Smooth muscle cell (in vitro differentiated cells): ENCODE results near the gene RSBN1. TPM values are rescaled to one million over a fixed set of nuclear protein-coding genes. Genes with fewer than 3 reads are reported as not detected.

Experiments
- DNase-seq: peaks from one replicate; lab custom pipeline; 2025; ENCODE audit not compliant: unreplicated experiment; lab: John Stamatoyannopoulos, UW
- H2AFZ ChIP-seq: fragments of 200-600 bp; sonication (generic); 2 replicates; pipeline ENCODE4 v1.6.0; 2016; ENCODE audit warnings: antibody characterized with exemption, low read depth, mild to moderate bottlenecking
- H3F3A ChIP-seq: fragments of 200-600 bp; sonication (generic); 2 replicates; pipeline ENCODE4 v1.6.0; 2017; ENCODE audit warnings: antibody characterized with exemption, low read depth
- H3K27ac ChIP-seq: fragments of 200-600 bp; sonication (generic); 2 replicates; pipeline ENCODE4 v1.5.1; 2016; ENCODE audit warnings: low read depth, mild to moderate bottlenecking
- H3K27me3 ChIP-seq: fragments of 200-600 bp; sonication (generic); 2 replicates; pipeline ENCODE4 v1.6.1; 2016; ENCODE audit warnings: low read depth, mild to moderate bottlenecking
- H3K36me3 ChIP-seq: fragments of 200-600 bp; sonication (generic); 2 replicates; pipeline ENCODE4 v1.5.1; 2016; ENCODE audit warnings: low read depth
- H3K4me1 ChIP-seq: fragments of 200-600 bp; sonication (generic); 2 replicates; pipeline ENCODE4 v1.5.1; 2016; ENCODE audit warnings: low read depth
- H3K4me2 ChIP-seq: fragments of 200-600 bp; sonication (generic); 2 replicates; pipeline ENCODE4 v1.6.0; 2016; ENCODE audit warnings: mild to moderate bottlenecking
- H3K4me3 ChIP-seq: fragments of 200-600 bp; sonication (generic); 2 replicates; pipeline ENCODE4 v1.5.1; 2016; ENCODE audit warnings: mild to moderate bottlenecking
- H3K79me2 ChIP-seq: fragments of 200-600 bp; sonication (generic); 2 replicates; pipeline ENCODE4 v1.6.0; 2016; ENCODE audit warnings: low read depth, mild to moderate bottlenecking
- H3K9ac ChIP-seq: fragments of 200-600 bp; sonication (generic); 2 replicates; pipeline ENCODE4 v1.6.0; 2016; ENCODE audit warnings: low read depth
- H3K9me3 ChIP-seq: fragments of 200-600 bp; sonication (generic); replicated peaks from 2 replicates; pipeline ENCODE4 v1.5.1; 2016; ENCODE audit warnings: low read depth
- H4K20me1 ChIP-seq: fragments of 200-600 bp; sonication (generic); 2 replicates; pipeline ENCODE4 v1.6.0; 2016; ENCODE audit warnings: low read depth
- CTCF ChIP-seq: fragments of 200-600 bp; sonication (generic); IDR thresholded peaks from 2 replicates; pipeline ENCODE4 v1.5.1; 2017; ENCODE audit warnings: borderline replicate concordance, mild to moderate bottlenecking, antibody characterized with exemption; ENCODE audit not compliant: insufficient read depth, poor library complexity, severe bottlenecking
- WGBS: methylation state at CpG from one replicate; pipeline ENCODE4 v1.1.7; 2016; ENCODE audit warnings: low lambda C conversion rate; 5-methylcytosine and 5-hydroxymethylcytosine counted together
- polyA plus RNA-seq: library from polyadenylated mRNA; unstranded; fragments of >200 nt; fragmentation: Nextera tagmentation; extraction: Ambion mirVana; gene quantifications from 2 replicates; pipeline ENCODE4 v1.2.1, GENCODE V29; 2016
- total RNA-seq: library from RNA; depleted of rRNA; stranded (reverse); fragments of >200 nt; gene quantifications from 2 replicates; pipeline ENCODE4 v1.2.3, GENCODE V29; 2014

Gene RSBN1
- total and polyA plus RNA-seq, 2 experiments from 2014 or later = 9.0 to 18.3 TPM

DNA sequence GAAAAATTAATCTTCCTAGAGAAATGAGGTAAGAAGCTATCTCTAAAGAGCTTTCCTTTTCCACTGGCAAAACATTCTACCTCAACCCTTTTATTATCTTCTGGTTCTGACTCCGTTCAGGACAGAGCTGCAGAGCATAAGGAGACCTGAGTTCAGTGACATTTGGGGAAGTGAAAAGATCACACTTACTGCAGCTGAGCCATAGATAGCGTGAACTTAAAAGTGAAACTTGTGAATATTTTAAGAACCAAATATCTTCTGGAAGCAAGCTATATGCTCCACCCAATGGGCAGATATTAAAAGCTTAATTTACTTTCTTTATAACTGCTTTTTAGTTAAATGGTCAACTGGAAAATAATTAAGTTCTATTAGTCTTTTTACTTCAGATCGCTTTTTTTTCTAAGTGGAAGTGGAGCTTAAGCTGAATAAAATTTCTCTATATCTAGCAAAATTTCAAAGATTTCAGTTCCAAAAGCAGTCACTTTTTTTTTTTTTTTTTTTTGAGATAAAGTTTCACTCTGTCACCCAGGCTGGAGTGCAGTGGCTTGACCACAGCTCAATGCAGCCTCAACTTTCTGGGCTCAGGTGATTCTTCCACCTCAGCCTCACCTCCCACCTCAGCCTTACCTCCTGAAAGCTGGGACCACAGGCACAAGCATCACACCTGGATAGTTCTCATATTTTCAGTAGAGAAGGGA, 47.4 kb upstream of the RSBN1 start:
- Histone ChIP-seq H3K4me1 (peaks cover 5% of the 10 kb centered on the region), H3K27ac (no peak overlapping the region), H3K9ac (no peak overlapping the region), H3K27me3 (no peaks in the 10 kb centered on the region), H2AFZ (peak overlapping the region; percentile 67), H3K4me3 (no peak overlapping the region), H3K9me3 (no peaks in the 10 kb centered on the region), H3F3A (no peaks in the 10 kb centered on the region), H3K79me2 (no peaks in the 10 kb centered on the region), H3K36me3 (no peaks in the 10 kb centered on the region), H4K20me1 (no peaks in the 10 kb centered on the region), H3K4me2 (no peak overlapping the region)
- TF ChIP-seq CTCF = no peak
- DNase-seq = no peak
- WGBS = 92% methylated on average over 3 of the region's 3 CpGs

DNA sequence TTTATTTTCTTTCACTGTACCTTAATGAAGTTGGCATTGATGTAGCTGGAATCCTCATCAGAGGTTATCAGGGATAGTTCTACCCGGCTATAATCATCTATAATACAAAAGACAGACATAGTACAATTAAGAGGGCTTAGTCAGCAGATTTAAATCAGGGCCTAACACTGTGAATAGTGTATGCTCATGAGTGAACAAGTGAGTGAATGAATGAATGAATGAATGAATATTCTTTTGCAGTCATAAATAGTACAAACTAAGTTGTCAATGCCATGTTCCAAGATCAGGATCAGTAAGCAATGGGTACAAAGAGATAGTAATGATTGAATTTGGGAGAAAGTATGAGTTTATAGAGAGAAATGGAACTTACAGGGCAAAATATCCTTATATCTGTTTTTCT, 46.7 kb upstream of the RSBN1 start:
- H3K27me3 ChIP-seq = no peaks in the 10 kb centered on the region
- H2AFZ ChIP-seq = peak overlapping the region; percentile 67
- H3K9me3 ChIP-seq = no peaks in the 10 kb centered on the region
- no peaks in the 10 kb centered on the region for H3F3A ChIP-seq
- H3K4me2 ChIP-seq = no peak overlapping the region
- no peak for DNase-seq
- no peaks in the 10 kb centered on the region for H3K36me3 ChIP-seq
- TF ChIP-seq CTCF = no peak
- no peak overlapping the region for H3K9ac ChIP-seq
- no peaks in the 10 kb centered on the region for H3K79me2 ChIP-seq
- 88% methylated on average over 1 of the region's 1 CpG for WGBS
- no peak overlapping the region for H3K27ac ChIP-seq
- H3K4me3 ChIP-seq = no peak overlapping the region
- peaks cover 5% of the 10 kb centered on the region for H3K4me1 ChIP-seq
- no peaks in the 10 kb centered on the region for H4K20me1 ChIP-seq

GRCh38 chr1:113858418-113858817, 46.1 kb upstream of the RSBN1 start:
- H3K27ac ChIP-seq = no peak overlapping the region
- H3K27me3 ChIP-seq = no peaks in the 10 kb centered on the region
- H3F3A ChIP-seq = no peaks in the 10 kb centered on the region
- no peak overlapping the region for H3K9ac ChIP-seq
- no peaks in the 10 kb centered on the region for H4K20me1 ChIP-seq
- H2AFZ ChIP-seq = no peak overlapping the region
- no peak for DNase-seq
- H3K4me3 ChIP-seq = no peak overlapping the region
- H3K9me3 ChIP-seq = no peaks in the 10 kb centered on the region
- TF ChIP-seq CTCF = no peak
- no peaks in the 10 kb centered on the region for H3K36me3 ChIP-seq
- H3K4me2 ChIP-seq = no peak overlapping the region
- 93% methylated on average over 3 of the region's 3 CpGs for WGBS
- H3K4me1 ChIP-seq = peaks cover 5% of the 10 kb centered on the region
- no peaks in the 10 kb centered on the region for H3K79me2 ChIP-seq

DNA sequence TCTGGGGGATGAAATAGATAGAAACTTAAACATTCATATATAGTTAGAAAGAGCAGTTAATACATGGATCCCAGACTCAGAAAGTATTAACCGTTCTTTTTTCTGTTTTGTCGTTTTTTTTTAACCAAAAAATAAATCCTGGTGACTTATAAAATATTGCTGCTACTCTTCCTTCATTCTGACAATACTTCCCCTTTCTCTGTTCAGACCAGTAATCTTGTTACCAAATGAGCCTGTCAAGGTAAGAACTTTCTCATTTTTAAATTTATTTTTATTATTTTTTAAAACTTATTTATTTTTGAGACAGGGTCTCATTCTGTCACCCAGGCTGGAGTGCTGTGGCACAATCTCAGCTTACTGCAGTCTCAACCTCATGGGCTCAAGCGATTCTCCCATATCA, 45.5 kb upstream of the RSBN1 start:
- H3K9ac ChIP-seq = no peak overlapping the region
- no peaks in the 10 kb centered on the region for H4K20me1 ChIP-seq
- H3K4me1 ChIP-seq = peaks cover 5% of the 10 kb centered on the region
- H3F3A ChIP-seq = no peaks in the 10 kb centered on the region
- no peak overlapping the region for H3K4me2 ChIP-seq
- no peaks in the 10 kb centered on the region for H3K36me3 ChIP-seq
- DNase-seq = no peak
- H3K79me2 ChIP-seq = no peaks in the 10 kb centered on the region
- 87% methylated on average over 3 of the region's 3 CpGs for WGBS
- no peaks in the 10 kb centered on the region for H3K9me3 ChIP-seq
- H3K27me3 ChIP-seq = no peaks in the 10 kb centered on the region
- H2AFZ ChIP-seq = no peak overlapping the region
- TF ChIP-seq CTCF = no peak
- no peak overlapping the region for H3K27ac ChIP-seq
- H3K4me3 ChIP-seq = no peak overlapping the region
